GM18526 (cell line): ENCODE data around the gene UPK1A.

Experiments used
- POLR2A ChIP-seq: IDR thresholded peaks from 3 replicates; pipeline ENCODE4 v1.6.1; 2011; ENCODE audit not compliant: insufficient read length; ENCODE audit errors: extremely low read depth

The UPK1A gene

DNA sequence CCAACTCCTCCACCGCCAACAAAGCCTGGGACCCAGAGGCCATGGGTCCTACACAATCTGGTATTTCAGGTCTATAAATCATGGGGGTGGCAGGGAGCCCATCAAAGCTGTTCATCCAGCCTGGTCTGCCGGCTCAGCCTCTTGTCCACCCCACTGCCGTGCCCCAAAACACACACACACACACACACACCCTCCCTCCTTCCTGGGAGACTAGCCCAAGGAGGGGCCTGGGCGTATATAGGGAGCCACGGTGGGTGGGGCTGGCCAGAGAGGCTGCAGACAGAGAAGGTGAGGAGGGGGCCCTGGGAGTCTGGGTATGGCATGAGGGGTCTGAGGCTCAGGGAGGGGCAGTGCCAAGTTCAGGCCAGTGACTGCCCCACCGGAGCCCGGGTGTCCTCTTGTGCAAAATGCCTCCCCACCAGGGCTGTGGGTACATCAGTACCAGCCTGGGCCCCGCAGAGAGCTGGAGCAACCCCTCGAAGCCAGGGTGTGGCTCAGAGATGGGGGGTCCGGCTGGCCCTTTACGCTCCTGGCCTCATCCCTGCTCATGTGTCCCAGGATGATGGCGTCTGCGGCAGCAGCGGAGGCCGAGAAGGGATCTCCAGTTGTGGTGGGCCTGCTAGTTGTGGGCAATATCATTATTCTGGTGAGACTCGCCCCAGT is at the start of gene UPK1A:
UPK1A (plus strand) TSS at position 267 of the 663 bp plus-strand sequence; CDS start at position 563, 296 bp downstream.
- no peak for TF ChIP-seq POLR2A

DNA sequence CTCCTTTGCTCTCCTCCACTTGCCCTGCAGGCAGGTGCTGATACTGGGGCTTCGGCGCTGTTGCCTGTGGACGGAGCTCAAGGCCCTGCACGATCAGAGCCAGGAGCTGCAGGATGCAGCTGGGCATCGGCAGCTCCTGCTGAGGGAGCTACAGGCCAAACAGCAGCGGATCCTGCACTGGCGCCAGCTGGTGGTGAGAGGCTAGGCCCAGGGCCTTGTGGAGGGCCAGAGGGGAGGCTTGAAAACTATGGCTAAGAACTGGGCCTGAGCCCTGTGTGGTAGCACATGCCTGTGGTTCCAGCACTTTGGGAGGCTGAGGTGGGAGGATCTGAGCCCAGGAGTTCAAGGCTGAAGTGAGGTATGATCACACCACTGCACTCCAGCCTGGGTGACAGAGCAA is 47.5 kb upstream of the UPK1A start:
- no peak for TF ChIP-seq POLR2A

DNA sequence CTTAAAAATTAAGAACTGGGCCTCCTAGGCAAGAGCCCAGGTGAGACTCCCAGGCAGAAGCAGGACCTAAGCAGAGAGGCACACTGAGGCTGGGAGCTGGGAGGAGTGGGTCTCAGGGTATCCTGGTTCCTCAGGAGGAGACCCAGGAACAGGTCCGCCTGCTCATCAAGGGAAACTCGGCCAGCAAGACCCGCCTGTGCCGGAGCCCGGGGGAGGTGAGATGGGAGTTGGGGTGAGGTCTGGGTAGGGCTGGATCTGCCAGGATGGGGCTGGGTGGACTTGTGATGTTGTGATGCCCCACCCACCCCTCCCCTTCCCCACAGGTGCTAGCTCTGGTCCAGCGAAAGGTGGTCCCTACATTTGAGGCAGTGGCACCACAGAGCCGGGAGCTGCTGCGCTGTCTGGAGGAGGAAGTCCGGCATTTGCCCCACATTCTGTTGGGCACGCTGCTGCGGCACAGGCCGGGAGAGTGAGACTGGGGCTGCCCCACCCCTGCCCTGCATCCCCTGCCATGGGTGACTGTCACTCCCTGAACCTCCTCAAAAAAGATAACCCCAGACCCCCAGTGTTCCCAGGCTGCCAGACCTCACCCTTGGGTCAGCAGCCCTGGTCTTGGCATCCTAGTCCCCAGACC is 46.9 kb upstream of the UPK1A start:
- no peak for TF ChIP-seq POLR2A

GRCh38 chr19:35620001-35620400 is 46.3 kb upstream of the UPK1A start:
- no peak for TF ChIP-seq POLR2A

DNA sequence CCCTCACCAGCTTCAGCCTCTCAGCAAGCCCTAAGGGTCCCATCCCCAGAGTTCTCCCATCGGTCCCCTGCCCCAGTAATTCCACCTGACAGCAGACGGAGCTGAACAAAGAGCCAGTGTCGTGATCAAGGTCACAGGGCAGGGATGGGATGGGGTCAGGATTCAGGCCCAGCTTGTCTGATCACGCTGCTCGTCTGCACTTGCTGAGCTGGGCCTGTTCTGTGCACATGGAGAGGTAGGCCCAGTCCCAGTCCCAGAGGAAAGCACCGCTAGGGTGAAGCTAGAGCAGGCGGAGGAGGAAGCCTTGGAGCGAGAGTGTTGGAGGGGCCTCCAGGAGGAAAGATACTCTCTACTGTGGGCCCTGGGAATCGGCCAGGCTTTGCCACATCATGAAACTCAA is 44.6 kb upstream of the UPK1A start:
- no peak for TF ChIP-seq POLR2A

- TF ChIP-seq POLR2A, result no peak
These were observed 43.6 kb upstream of the UPK1A start for GRCh38 chr19:35622750-35623149.

DNA sequence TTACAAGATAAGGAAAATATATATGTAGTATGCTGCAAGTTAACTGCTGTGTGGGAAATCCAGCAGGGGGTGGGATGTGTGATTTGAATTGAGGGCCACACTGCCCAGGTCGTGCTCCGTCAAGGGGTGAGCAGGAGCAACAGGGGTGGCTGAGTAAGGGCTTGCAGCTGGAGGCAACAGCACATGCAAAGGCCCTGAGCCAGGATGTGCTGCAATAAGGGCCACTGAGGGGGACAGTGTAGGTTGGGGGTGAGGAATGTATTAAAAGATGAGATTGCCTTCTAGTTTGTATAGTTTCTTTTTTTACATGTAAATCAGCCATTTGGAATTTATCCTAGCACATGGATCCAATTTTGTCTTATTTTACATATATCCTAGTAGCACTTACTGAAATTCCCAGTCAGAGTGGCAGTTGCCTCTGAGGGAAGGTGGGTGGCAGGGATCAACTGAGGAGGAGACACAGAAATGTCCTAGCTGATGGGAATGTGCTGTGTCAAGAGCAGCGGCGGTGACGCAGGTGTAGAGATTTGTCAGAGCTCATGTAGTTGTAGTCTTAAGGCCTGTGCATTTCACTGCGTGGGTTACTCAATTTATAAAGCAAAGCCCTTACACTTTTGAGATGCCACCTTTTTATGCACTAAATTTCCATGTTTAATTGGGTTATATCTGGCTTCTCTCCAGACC is 42.8 kb upstream of the UPK1A start:
- no peak for TF ChIP-seq POLR2A

DNA sequence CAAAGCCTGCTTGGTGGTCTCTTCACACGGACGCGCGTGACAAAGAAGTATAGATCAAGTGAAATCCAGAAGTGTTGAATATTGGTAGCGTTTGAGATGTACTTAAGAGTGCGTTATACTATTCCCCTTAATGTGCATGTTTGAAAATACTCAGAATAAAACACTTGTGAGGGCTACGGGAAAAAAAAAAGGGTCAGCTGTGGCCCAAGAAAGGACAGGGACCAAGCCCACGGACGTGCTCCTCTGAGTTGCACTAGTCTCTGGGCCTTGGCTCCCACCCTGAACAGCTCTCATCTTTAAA is 38.1 kb upstream of the UPK1A start:
- TF ChIP-seq POLR2A, result no peak

DNA sequence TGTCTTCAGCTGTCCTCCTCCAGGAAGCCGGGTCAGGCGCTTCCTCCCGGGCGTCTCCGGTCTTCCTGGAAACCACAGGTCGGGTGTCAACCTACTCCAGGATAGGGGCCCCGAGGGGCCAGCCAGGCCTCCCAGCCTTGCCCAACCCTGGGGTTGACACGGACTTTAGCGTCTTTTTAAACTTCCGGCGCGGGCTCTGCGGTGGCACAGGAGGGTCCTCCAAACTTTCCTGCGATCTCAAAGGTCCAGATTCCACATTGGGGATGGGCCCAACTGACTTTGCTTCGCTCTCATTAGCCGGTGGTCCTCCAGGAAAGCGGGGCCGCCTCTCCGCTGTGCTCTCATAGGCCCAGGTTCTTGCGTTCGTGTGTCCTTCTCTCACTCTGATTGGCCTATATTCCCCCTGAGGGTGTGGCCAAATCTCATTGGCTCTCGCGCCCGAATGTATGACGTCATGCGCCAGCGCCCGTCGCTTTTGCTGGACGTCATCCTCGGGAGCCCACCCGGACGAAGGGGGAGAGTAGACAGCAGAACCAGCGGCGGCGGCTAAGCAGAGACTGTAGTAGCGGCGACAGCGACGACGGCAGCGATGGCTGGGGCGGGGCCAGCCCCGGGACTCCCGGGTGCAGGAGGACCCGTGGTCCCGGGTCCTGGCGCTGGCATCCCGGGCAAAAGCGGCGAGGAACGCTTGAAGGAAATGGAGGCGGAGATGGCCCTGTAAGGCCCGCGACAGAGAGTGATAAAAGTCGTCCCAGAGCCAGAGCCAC is 37.6 kb upstream of the UPK1A start, which contains the start of gene RBM42:
RBM42 (plus strand) TSS at position 472 of the 767 bp plus-strand sequence; CDS start at position 590, 118 bp downstream.
- TF ChIP-seq POLR2A, result peak; percentile 67

GRCh38 chr19:35629332-35629633 is 37.0 kb upstream of the UPK1A start:
- TF ChIP-seq POLR2A, result no peak

DNA sequence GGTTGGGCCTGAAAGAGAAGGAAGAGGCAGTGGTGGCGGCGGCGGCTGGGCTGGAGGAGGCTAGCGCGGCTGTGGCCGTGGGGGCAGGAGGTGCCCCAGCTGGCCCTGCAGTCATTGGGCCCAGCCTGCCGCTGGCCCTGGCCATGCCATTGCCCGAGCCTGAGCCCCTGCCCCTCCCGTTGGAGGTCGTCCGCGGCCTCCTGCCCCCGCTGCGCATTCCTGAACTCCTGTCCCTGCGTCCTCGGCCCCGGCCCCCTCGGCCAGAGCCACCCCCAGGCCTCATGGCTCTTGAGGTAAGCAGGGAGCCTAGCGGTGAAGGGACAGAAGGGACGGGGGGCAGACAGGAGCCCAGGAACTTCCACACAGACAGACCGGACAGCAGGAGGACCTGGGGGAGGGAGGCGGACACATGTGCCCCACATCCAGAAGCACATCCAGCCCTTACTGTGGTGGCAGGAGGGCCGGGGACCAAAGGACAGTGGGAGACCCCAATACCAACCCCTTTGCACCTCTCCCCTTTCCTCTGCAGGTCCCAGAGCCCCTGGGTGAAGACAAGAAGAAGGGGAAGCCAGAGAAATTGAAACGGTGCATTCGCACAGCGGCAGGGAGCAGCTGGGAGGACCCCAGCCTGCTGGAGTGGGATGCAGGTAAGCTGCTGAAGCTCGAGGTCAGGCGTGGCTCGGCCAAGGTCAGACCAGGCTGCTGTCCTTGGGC is 32.4 kb upstream of the UPK1A start:
- TF ChIP-seq POLR2A, result no peak

GRCh38 chr19:35636651-35637050 is 29.7 kb upstream of the UPK1A start:
- TF ChIP-seq POLR2A, result no peak

DNA sequence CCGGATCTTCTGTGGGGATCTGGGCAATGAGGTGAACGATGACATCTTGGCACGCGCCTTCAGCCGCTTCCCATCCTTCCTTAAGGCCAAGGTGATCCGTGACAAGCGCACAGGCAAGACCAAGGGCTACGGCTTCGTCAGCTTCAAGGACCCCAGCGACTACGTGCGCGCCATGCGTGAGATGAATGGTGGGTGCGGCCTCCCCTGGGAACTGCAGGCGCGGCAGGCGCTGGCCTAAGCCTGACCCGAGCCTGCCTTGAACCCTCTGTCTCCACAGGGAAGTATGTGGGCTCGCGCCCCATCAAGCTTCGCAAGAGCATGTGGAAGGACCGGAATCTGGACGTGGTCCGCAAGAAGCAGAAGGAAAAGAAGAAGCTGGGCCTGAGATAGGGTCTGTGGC is 29.2 kb upstream of the UPK1A start:
- no peak for TF ChIP-seq POLR2A

DNA sequence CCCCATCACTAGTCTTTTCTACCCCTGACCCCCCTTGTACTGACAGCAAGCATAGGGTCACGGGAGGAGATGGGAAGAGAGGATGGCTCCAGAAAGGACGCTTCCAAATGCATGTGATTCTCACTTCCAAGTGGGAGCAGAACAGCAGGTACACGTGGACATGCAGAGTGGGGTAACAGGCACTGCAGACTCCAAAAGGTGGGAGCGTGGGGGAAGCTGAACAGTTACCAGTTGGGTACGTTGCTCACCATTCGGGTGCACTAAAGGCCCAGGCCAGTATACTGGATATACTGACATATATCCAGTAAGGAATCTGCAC is 27.0 kb upstream of the UPK1A start:
- TF ChIP-seq POLR2A, result no peak

DNA sequence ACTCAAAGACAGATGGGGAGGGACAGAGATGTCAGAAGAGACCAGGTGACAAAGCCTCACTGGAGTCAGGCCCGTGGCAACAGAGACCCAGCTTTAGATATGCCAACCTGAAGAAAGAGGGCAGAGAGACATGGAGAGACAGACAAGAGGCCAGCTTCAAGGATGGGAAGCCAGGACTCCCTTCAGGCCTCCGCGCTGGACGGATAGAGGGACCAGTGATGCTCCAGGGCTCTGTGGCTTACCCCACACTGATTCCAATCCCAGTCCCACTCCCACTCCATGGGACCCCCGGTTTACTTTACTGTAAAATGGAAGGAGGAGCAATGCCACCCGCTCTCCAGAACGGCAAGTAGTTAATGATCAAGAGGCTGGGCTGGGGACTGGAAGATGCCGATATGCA is 26.5 kb upstream of the UPK1A start:
- TF ChIP-seq POLR2A, result no peak
